Lung microvascular endothelial cell (primary cell): ENCODE data around the gene MTREX. TPM values are rescaled to one million over a fixed set of nuclear protein-coding genes. Genes with fewer than 3 reads are reported as not detected.

Experiments used
- DNase-seq, 2 donors: peaks; one replicate each; pipeline versions ENCODE4 v3.0.0 to v3.0.0-alpha.2; 2010; ENCODE audit warnings: low read depth in 2 of 2
- total RNA-seq: library from RNA; depleted of rRNA; stranded (reverse); fragments of >200 nt; gene quantifications from 2 replicates; pipeline ENCODE4 v1.2.1, GENCODE V29; 2014

Gene MTREX
- total RNA-seq, 1 donor from 2014 or later, result 46.2 TPM

DNA sequence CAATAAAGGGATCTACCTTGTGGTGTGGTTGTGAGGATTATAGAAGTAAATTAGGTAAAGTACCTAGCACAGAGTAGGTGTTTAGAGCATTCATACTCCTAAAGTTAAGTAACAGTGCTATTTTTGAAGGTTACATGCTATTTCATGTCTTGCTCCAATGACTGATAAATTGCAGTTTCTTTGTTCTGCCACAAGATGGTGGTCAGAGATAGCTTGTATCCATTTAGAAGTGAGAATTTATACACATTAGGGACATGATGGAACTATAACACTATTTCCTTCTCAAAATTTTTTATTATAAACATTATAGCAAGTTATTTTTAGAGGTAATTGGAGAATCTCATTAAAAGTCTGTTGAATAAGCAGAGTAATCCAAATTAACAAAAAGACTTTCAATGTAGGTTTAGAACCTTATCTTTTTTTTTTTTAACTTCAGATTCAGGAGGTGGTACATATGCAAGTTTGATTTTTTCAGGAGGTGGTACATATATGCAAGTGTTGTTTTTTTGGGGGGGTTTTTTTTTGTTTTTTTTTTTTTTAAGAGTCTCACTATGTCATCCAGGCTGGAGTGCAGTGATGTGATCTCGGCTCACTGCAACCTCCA is 17.1 kb downstream of the MTREX start:
- DNase-seq, result peak; percentile 65 to 78

DNA sequence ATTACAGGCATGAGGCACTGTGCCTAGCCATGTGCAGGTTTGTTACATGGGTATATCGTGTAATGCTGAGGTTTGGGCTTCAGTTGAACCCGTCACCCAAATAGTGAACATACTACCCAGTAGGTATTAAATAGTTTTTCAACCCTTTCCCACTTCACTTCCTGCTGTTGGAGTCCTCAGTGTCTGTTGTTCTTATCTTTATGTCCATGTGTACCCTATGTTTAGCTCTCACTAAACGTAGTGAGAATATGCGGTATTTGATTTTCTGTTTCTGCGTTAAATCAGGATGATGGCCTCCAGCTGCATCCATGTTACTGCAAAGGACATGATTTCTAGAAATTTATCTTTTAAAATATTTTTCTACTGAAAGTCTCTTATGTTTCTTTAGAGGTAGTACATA is 17.8 kb downstream of the MTREX start:
- no peak for DNase-seq

DNA sequence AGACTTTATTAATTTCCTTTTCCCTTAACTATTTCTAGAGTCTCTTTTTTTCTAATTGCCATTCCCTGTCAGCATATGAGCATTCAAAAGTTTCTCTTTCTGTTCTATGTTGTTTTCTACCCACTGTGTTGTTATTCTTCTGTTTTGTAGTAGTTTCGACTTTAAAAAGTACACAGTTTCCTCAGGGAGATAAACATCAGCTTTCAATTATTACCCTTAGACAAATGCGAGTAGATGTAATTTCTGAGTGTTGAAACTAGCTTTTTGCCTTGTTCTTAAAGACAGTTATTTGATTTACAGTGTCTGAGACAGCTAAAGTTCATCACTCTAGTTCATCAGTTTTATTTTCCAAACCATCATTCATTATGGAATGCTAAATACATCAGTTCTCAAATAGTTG is 19.5 kb downstream of the MTREX start:
- no peak for DNase-seq

DNA sequence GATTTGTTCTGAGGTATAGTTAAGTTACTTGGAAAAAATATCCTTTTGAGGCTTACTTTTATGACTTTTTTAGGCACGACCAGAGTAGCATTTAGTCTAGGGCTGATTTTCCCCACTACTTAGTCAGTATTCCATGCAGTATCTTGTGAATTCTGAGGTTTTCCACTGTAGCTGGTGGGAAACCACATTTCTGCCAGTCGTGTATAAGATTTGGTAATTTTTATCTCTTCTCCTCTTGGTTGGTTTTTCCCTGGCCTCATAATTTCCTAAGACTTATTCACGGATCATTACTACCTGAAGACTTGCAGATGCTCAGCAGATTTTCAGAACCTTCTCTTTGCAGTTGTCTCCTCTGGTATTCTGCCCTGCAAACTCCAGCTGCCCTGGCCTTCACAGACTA is 23.5 kb downstream of the MTREX start:
- DNase-seq, result no peak

DNA sequence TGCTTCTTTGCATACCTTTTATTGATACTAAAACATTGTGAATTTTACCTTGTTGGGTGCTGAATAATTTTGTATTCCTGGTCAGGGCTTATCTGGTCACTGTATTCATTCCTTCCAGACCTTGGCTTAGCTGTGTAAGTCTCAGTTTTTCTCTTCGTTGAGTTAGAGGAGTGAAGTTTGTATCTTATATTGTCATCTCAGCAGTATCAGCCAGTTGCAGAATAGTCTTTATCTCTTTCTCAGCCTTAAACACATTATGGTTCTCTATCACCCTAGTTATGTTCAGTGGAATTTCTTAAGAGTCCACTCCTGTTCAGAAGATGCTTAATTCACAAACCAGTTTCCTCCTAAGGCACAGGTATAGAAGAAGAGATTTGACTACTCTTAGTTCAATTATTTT is 25.2 kb downstream of the MTREX start:
- DNase-seq, result no peak

DNA sequence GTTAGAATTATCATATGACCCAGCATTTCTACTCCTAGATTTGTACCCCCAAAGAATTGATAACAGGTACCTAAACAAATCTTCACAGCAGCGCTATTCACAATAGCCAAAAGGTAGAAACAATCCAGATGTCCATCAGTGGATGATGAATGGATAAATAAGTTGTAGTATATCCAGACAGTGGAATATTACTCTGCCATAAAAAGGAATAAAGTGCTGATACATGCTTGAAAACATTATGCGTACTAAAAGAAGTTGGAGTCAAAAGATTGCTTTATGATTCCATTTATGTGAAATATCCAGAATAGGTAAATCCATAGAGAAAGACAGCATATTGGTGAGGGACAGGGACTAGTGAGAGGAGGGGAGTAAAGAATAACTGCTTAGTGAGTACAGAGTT is 26.0 kb downstream of the MTREX start:
- DNase-seq, result no peak

DNA sequence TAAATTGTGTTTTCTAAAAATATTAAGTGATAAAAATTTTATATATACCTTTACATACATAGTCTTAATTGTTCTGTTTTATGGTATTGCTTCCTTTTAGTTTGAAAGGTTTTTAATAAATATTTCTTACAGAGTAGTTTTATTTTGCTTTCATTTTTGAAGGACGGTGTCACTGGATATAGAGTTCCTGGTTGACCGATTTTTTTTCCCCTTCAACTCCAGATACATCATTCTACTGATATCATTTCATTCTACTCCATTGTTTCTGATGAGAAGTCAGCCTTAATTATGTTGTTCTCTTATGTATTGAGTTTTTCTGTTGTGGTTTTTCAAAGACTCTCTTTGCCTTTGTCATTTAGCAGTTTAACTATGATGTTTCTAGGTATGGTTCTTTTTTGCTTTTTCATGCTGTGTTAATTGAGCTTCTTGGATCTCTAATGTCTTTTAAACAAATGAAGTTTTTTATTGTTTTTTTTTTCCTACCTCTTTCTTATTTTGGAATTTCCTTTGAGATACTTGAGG is 30.4 kb downstream of the MTREX start:
- DNase-seq, result peak; percentile 45 to 68

DNA sequence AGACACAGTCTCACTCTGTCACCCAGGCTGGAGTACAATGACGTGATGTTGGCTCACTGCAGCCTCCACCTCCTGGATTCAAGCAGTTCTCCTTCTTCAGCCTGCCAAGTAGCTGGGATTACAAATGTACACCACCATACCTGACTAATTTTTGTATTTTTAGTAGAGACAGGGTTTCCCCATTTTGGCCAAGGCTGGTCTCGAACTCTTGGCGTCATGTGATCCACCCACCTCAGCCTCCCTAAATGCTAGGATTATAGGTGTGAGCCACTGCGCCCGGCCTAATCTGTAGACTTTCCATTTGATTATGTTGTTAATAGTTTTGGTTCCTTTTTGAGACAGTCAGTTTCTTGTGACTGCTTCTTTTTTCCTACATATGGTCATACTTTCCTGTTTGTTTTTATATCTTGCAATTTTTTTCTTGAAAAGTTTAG is 31.0 kb downstream of the MTREX start:
- DNase-seq, result peak in 1 of 2 donors; percentile 8

DNA sequence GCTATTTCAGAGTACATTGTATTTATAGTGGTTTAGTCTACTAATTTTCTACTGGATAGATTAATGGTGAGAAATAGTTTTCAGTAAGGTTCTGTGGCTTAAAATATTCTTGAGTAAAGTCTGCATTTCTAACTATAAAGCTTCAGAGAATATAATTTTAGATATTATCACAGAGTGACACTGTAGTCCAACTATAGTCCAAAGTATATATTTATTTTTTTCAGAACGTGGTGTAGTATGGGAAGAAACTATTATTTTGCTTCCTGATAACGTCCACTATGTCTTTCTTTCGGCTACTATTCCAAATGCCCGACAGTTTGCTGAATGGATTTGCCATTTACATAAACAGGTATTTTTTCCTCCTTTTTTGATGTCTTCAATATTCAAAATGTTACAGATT is 35.3 kb downstream of the MTREX start:
- no peak for DNase-seq

DNA sequence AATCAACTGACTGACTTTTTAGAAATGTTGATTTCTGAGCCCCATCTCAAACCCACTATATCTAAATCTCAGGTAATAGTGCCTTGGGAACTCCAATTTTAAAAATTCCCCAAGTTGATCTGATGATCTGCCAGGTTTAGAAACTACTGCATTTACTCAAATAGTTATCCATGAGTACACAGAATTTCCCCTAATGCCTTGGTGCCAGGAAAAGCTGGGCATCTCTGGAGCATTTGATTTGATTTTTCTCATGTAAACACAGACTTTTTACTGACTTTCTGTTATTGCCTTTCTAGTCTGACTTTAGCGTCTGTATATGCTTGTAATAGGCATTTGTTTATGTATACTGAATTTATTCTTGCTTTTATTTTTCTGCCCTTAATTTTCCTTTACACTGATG is 35.8 kb downstream of the MTREX start:
- DNase-seq, result no peak

DNA sequence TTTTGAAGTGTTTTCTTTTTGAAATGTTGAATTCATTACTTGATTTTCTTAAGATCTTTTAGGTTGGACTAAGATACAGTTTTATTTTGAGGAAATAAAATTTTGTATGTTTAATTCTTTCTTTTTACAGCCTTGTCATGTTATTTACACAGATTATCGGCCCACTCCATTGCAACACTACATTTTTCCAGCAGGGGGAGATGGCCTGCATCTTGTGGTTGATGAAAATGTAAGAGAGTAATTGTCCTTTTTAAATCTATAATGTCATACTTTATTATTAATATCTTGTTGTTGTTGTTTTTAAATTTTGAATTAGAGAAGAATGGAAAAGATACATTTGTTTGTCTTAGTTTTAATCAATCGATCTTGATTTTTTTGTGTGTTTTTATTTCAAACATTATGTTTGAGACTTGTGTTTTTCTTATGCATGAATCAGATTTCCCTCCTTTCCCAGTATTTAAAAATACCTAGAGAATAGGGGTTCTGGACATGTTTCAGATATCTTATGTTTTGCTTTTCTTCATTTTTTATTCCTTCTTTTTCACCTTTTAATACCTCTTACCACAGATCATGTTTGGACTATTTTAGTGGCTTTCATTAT is 36.7 kb downstream of the MTREX start:
- peak; percentile 78 to 86 for DNase-seq

DNA sequence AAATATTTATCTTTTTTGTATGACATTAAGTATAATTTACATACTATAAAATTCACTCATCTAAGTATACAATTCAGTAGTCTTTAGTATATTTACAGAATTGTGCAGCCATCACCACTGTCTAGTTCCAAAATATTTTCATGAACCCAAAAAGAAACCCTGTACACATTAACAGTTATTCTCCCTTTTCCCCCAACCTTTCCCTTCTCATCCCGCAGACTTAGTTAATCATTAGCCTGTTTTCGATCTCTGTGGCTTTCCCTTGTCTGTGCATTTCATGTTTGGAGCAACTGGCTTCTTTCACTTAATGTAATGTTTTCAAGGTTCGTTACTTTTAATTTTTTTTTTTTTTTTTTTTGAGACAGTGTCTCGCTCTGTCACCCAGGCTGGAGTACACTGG is 37.5 kb downstream of the MTREX start:
- no peak for DNase-seq

DNA sequence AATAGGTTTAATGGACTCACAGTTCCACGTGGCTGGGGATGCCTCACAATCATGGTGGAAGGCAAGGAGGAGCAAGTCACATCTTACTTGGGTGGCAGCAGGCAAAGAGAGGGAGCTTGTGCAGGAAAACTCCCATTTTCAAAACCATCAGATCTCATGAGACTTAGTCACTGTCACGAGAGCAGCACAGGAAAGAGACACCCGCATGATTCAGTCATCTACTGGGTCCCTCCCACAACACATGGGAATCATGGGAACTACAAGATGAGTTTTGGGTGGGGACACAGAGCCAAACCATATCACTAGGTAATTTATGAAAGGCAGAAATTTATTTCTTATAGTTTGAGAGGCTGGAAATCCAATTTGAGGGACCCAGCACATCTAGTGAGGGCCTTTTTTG is 40.0 kb downstream of the MTREX start:
- DNase-seq, result no peak

DNA sequence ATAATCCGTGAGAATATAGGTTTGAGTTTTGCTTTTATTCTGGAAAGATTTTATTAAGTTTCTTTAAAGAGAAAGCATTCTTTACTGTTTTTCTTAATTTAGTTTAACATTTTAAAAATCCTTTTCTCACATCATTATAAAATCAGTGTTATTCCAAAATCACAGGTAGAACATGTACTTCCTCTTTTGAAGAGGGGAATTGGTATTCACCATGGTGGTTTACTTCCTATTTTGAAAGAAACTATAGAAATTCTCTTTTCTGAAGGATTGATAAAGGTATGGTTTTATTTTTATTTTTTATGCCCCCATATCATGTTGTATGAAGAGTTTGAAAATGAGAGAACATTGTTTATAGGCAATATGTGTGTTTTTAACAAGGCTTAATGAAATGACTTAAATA is 43.0 kb downstream of the MTREX start:
- DNase-seq, result no peak

DNA sequence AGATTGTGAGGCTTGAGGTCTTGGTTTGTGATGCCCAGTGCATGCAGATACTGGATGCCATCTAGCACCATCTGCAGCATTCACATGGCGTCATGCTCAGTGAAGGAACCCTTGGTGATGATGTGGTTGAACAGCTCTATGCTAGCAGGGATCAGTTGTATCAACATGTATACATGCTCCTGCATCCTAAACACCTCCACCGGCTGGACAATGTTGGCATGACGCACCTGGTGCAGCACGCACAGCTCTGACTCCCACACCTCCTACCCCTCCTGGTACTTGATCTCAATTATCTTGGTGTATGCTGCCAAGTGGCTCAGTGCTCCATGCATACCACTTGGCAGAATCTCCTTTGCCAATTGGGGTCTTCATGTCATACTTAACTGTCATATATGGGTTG is 49.1 kb downstream of the MTREX start:
- no peak for DNase-seq

DNA sequence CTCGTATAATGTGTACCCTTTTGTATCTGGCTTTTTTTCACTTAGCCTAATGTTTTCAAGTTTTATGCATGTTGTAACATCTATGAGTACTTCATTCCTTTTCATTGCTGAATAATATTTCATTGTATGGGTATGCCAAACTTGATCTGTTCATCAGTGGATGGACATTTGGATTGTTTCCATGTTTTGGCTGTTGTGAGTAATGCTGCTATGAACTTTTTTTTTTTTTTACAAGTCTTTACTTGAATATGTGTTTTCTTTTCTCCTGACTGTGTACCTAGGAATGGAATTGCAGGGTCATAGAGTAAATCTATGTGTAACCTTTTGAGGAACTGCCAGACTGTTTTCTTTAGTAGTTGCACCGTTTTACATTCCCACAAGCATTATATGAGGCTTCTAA is 52.4 kb downstream of the MTREX start:
- DNase-seq, result no peak

DNA sequence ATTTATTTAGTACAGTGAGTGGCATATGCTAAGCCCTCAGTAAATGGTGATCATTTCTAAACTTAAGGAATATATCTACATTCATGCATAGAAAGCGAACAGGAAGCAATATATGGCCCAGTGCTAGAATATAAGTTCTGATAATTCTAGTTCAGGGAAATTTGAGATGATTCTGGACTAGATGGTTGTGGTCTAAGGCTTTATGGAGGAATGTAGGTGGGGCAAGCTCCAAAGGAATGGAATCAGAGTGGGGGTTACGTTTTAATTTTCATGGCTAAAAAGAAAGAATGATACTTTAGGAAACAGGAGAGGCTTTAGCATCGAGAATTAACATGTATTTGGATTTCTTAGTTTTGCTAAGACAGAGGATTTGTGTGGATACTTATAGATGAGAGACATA is 56.1 kb downstream of the MTREX start:
- DNase-seq, result no peak

DNA sequence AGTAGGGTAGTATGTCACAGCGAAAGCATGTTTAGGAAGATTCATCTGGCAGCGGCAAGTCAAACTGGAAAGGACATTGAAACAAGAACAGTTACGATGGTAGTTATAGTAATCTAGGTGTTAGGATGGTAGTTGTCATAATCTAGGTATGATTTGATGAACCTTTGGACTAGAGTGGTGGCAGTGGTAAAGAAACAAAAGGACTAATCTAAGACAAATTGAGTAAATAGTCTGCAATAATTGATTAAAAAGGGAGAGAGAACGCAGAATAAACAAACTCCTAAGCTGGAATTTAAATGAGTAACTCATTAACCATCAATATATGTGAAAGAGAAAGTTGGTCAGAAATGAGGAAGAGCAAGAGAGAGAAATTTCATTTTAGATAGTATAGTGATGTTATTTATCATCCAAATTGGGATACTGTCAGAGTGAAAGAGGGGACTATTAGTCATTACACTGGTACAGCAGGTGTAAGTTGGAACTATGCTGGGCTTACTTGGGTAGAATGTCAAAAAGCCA is 56.8 kb downstream of the MTREX start:
- DNase-seq, result no peak

DNA sequence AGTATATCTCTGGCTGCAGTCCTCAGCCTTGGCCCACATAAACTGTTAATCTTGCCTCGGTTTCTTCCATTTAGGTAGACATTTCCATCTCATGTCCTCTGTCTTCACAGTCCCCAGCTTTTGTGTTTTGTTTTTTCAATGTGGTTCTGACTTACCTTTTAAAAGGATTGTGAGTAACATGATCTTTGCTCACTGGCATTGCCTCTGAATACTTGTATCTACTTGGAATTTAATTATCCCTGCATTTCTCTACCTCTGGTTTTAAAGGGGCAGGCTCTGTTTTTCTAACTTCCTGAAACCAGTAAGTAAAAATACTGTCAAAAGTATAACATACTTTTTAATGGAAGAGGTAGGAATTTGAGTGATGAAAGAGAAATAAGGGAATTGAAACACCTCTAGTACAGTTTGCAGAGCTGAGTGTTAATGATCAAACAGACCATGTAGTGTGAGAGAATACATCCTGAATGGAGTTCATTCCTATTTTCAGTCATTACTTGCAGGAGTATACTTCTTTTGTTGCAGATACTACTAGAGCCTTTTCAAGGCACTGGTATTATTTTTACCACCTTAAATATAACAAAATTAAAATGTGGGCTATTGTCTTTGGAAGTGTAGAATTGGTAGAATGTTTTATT is 62.6 kb downstream of the MTREX start:
- no peak for DNase-seq

DNA sequence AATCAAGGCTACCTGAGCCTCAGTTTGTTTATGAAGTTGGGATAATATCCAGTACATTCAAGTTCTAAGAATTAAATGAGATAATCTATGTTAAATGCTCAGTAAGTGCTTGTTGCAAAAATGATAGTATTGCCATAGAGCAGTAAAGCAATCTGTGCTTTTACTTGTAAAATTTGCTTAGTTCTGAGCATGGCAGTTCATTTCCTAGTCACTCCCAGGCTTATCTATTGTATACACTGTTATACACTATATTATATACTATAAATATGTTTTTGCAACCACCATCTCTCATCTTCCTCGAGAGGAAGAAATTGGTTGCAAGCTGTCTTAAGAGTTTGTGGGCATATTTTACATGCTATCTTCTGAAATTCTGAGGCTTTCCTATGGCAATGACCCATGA is 63.4 kb downstream of the MTREX start:
- DNase-seq, result no peak

DNA sequence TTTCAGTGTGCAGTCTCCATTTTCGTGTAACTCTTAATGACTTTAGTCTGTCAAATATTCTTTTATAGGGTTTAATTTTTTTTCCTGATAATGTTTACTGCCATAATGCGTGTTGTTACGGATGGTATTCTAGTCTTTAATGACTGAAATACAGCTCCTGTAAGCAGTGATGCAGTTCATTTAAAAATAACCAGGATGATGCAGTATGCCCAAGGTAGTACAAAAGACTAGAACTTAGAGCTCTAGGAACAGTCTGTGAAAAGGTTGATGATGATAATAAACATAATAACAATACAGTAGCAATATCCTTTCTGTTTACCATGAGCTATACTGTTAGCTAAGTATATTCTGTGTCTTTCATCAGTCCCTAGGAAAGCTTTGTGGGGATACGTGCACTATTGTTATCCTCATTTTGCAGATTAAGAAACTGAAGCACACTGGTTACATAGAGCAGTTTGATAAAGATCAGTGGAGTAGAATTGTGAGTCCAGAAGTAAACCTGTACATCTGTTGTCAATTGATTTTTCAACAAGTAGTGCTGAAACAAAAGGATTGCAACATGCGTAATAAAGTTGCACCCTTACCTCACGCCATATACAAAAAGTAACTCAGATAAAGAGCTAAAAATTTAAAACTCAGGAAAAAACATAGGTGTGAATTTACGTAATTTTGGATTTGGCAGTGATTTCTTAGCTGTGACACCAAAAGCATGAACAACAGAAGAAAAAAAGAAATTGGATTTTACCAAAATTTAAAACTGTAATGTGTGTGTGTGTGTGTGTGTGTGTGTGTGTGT is 64.5 kb downstream of the MTREX start:
- DNase-seq, result no peak

DNA sequence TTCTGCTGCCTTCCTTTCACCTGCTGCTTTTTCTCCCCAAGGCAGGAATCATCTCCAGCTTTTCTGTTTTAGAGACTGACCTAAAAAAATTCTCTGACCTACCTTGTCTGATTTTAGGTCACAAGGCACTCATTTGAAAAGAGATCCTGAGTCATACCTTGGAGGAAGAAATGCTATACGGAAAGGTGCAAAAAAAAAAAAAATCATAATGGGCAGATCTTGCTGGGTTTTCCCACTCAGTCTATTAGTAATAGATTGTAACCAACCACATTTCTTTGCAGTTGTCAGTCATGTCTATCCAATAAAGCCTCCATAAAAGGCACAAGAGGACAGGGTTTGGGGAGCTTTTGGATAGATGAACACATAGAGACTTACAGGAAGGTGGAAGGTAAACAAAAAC is 70.0 kb downstream of the MTREX start:
- DNase-seq, result no peak
